ENCODE measurements around the gene GRIN3A.

GRCh38 chr9:101706261-101706798 is 32.1 kb downstream of the GRIN3A start:
- TF ChIP-seq CTCF (IDR thresholded peaks at IDR 0.05; ENCODE audit: low read depth, low read length, poor library complexity, severe bottlenecking) (no peak), EZH2phosphoT487 (IDR thresholded peaks at IDR 0.05; ENCODE audit: borderline replicate concordance, low read length) (no peak)
